Natural killer cell (primary cell): ENCODE results near the gene AIFM2. TPM values are rescaled to one million over a fixed set of nuclear protein-coding genes. Genes with fewer than 3 reads are reported as not detected.

Source experiments
- ATAC-seq, 3 donors: fragments of 150-1000 bp in 2 of 3; fragments of 200-7000 bp in 1 of 3; cut with Tn5 transposase; 1 replicate in 1 of 3; 2 replicates in 2 of 3; pipeline ENCODE4 v1.10.0; 2021; ENCODE audit warnings: mild to moderate bottlenecking in 2 of 3, moderate library complexity in 2 of 3
- DNase-seq, 2 donors: peaks; one replicate each; pipeline versions ENCODE4 v3.0.0 to v3.0.0-alpha.2; 2013 to 2021; ENCODE audit warnings: mixed read lengths in 1 of 2
- H3K27ac ChIP-seq: one replicate; pipeline ENCODE4 v1.5.1; 2013; ENCODE audit warnings: mild to moderate bottlenecking, low read length
- H3K27me3 ChIP-seq: one replicate; pipeline ENCODE4 v1.6.1; 2013; ENCODE audit warnings: low read length; ENCODE audit not compliant: control insufficient read depth, insufficient read depth
- H3K36me3 ChIP-seq: one replicate; pipeline ENCODE4 v1.6.1; 2013; ENCODE audit warnings: low read length; ENCODE audit not compliant: control insufficient read depth, insufficient read depth
- H3K4me1 ChIP-seq: one replicate; pipeline ENCODE4 v1.6.1; 2013; ENCODE audit warnings: low read length; ENCODE audit not compliant: control insufficient read depth, insufficient read depth
- H3K4me3 ChIP-seq: one replicate; pipeline ENCODE4 v1.5.1; 2013; ENCODE audit warnings: low read length
- H3K9me3 ChIP-seq: one replicate; pipeline ENCODE4 v1.6.1; 2013; ENCODE audit warnings: low read length; ENCODE audit not compliant: control insufficient read depth, insufficient read depth
- H3K27ac Mint-ChIP-seq, 2 donors: one replicate each; pipeline ENCODE4 v1.8.0; 2022; ENCODE audit warnings: mild to moderate bottlenecking in 2 of 2, mixed read lengths in 2 of 2, moderate library complexity in 1 of 2
- H3K27me3 Mint-ChIP-seq, 2 donors: one replicate each; pipeline ENCODE4 v1.8.0; 2022; ENCODE audit warnings: low read depth in 2 of 2, mixed read lengths in 2 of 2
- H3K36me3 Mint-ChIP-seq: one replicate; pipeline ENCODE4 v1.8.0; 2022; ENCODE audit warnings: mixed read lengths
- H3K4me1 Mint-ChIP-seq, 2 donors: one replicate each; pipeline ENCODE4 v1.8.0; 2022; ENCODE audit warnings: mixed read lengths in 2 of 2
- H3K4me3 Mint-ChIP-seq: one replicate; pipeline ENCODE4 v1.8.0; 2022; ENCODE audit warnings: mild to moderate bottlenecking, moderate library complexity, mixed read lengths
- H3K9me3 Mint-ChIP-seq, 2 donors: one replicate each; pipeline ENCODE4 v1.8.0; 2022; ENCODE audit warnings: mixed read lengths in 2 of 2
- WGBS: methylation state at CpG from one replicate; pipeline ENCODE4 v1.1.7; 2013; ENCODE audit warnings: missing lambda C conversion rate; ENCODE audit not compliant: insufficient coverage; 5-methylcytosine and 5-hydroxymethylcytosine counted together
- intact Hi-C: fragments of 100-400 bp; cut with micrococcal nuclease; formaldehyde crosslinking; loops from one replicate; pipeline ENCODE4 v1.14.2; 2022
- total RNA-seq, 4 donors: library from RNA; stranded (reverse); fragments of 120-200 nt in 1 of 4; gene quantifications; one replicate each; pipeline versions ENCODE4 v1.2.3 to v1.2.4, GENCODE V29; 2013 to 2022
- TF ChIP-seq, protein P1 (sequence below): fragments of 200-600 bp; IDR thresholded peaks from one replicate; pipeline ENCODE4 v1.8.0; 2022; ENCODE audit warnings: antibody characterized with exemption

Gene AIFM2
- total RNA-seq, 3 donors from 2014 or later (not counting 1 experiment from before 2014, with no cell fraction given): 3.7 to 4.2 (median 3.9) TPM

DNA sequence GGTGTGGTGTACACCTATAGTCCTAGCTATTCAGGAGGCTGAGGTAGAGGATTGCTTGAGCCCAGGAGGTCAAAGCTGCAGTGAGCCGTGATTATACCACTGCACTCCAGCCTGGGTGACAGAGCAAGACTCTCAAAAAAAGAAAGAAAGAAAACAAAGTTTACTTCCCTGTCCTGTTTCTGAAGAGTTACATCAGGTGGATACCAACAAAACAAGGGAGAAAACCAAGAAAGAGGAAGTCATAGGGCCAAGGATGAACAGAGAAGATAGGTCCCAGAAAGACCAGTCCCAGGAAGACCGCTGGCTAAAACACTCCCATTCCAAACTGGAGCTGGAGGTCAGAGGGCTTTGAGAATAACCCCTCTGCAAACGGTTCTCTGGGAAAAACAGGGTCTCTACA, 66.4 kb downstream of the AIFM2 start:
- no peaks in the 10 kb centered on the region for H3K36me3 ChIP-seq
- no peaks in the 10 kb centered on the region for H3K27me3 ChIP-seq
- no peak overlapping the region for H3K4me3 Mint-ChIP-seq
- H3K9me3 Mint-ChIP-seq: no peaks in the 10 kb centered on the region
- no peaks in the 10 kb centered on the region for H3K4me1 ChIP-seq
- H3K4me1 Mint-ChIP-seq: no peaks in the 10 kb centered on the region
- intact Hi-C loops: no loop called here
- no peak overlapping the region for H3K27ac ChIP-seq
- no peak overlapping the region for H3K27ac Mint-ChIP-seq
- no peaks in the 10 kb centered on the region for H3K36me3 Mint-ChIP-seq
- H3K27me3 Mint-ChIP-seq: peaks cover 6% of the 10 kb centered on the region in 2 donors
- H3K9me3 ChIP-seq: no peaks in the 10 kb centered on the region
- 94% methylated on average over 3 of the region's 3 CpGs for WGBS
- no peak overlapping the region for H3K4me3 ChIP-seq
- DNase-seq (no peak), ATAC-seq (no peak)
- TF ChIP-seq, protein P1, sequence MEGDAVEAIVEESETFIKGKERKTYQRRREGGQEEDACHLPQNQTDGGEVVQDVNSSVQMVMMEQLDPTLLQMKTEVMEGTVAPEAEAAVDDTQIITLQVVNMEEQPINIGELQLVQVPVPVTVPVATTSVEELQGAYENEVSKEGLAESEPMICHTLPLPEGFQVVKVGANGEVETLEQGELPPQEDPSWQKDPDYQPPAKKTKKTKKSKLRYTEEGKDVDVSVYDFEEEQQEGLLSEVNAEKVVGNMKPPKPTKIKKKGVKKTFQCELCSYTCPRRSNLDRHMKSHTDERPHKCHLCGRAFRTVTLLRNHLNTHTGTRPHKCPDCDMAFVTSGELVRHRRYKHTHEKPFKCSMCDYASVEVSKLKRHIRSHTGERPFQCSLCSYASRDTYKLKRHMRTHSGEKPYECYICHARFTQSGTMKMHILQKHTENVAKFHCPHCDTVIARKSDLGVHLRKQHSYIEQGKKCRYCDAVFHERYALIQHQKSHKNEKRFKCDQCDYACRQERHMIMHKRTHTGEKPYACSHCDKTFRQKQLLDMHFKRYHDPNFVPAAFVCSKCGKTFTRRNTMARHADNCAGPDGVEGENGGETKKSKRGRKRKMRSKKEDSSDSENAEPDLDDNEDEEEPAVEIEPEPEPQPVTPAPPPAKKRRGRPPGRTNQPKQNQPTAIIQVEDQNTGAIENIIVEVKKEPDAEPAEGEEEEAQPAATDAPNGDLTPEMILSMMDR: no peak

DNA sequence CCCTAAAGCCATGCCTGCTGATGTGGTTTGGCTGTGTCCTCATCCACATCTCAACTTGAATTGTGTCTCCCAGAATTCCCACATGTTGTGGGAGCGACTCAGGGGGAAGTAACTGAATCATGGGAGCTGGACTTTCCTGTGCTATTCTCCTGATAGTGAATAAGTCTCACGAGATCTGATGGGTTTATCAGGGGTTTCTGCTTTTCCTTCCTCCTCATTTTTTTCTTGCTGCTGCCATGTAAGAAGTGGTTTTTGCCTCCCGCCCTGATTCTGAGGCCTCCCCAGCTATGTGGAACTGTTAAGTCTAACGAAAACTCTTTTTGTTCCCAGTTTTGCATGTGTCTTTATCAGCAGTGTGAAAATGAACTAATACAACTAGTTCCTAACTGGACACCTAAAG, 68.1 kb downstream of the AIFM2 start:
- ATAC-seq (no peak), DNase-seq (no peak)
- no peaks in the 10 kb centered on the region for H3K36me3 ChIP-seq
- WGBS: 57% methylated on average over 4 of the region's 4 CpGs
- no peaks in the 10 kb centered on the region for H3K27me3 ChIP-seq
- TF ChIP-seq, protein P1: no peak
- H3K9me3 Mint-ChIP-seq: no peaks in the 10 kb centered on the region
- H3K27ac Mint-ChIP-seq: no peak overlapping the region
- intact Hi-C loops: no loop called here
- no peaks in the 10 kb centered on the region for H3K4me1 Mint-ChIP-seq
- peaks cover 6% of the 10 kb centered on the region in 2 donors for H3K27me3 Mint-ChIP-seq
- H3K27ac ChIP-seq: no peak overlapping the region
- no peak overlapping the region for H3K4me3 ChIP-seq
- H3K9me3 ChIP-seq: no peaks in the 10 kb centered on the region
- no peak overlapping the region for H3K4me3 Mint-ChIP-seq
- no peaks in the 10 kb centered on the region for H3K4me1 ChIP-seq
- H3K36me3 Mint-ChIP-seq: no peaks in the 10 kb centered on the region

DNA sequence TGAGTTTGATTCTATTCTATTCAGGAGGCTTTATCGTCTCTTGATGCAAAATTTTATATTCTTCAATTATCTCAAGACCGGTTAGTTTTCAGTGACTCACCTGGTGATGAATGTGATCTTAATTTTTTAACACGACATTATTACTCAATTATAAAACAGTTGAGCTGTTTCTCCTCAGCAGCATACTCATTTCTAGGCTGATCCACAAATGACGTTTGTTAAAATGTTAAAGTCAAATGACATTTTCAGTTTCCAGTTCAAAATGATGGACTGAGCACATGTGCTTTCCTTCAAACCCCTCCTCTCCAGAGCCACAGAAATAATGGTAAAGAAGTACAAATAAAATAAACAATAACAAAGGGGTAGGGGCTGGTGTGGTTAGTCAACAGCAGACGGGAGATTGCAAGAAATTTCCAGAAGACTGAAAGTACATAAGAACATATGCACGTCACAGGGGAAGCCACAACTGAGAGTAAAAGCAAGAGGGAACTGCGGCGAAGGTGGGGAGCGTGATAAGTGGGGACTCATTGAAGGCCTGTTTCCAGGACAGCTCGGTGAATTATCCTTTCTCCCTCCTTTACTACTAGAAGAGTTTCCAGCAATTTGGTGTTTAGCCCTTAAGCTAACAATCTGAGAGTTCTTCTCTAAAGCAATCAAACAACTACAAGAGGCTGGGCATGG, 69.1 kb downstream of the AIFM2 start:
- no peak overlapping the region for H3K4me3 ChIP-seq
- H3K36me3 ChIP-seq: no peaks in the 10 kb centered on the region
- H3K4me1 Mint-ChIP-seq: no peaks in the 10 kb centered on the region
- 75% methylated on average over 9 of the region's 10 CpGs for WGBS
- H3K27ac ChIP-seq: no peak overlapping the region
- H3K27ac Mint-ChIP-seq: no peak overlapping the region
- H3K27me3 Mint-ChIP-seq: peaks cover 6% of the 10 kb centered on the region in 2 donors
- intact Hi-C loops: no loop called here
- H3K4me3 Mint-ChIP-seq: no peak overlapping the region
- H3K9me3 Mint-ChIP-seq: no peaks in the 10 kb centered on the region
- no peaks in the 10 kb centered on the region for H3K9me3 ChIP-seq
- TF ChIP-seq, protein P1: no peak
- H3K27me3 ChIP-seq: no peaks in the 10 kb centered on the region
- DNase-seq (peak in 1 of 2 donors; percentile 11), ATAC-seq (no peak)
- H3K4me1 ChIP-seq: no peaks in the 10 kb centered on the region
- H3K36me3 Mint-ChIP-seq: no peaks in the 10 kb centered on the region

Other genes with a start within 250 kb of the AIFM2 start
- gene MACROH2A2, start 80.0 kb downstream of the AIFM2 start, total RNA-seq: 1 to 10 TPM in 2 of 3 donors, under 1 TPM in 1; 0.78 to 1.4 (median 1.1) TPM
- 10 to 100 TPM; 12.0 to 17.9 (median 12.4) TPM for gene TYSND1, start 13.9 kb upstream of the AIFM2 start, total RNA-seq
- gene SAR1A, start 37.7 kb upstream of the AIFM2 start, total RNA-seq: 100 to 1,000 TPM; 200 to 212 (median 206) TPM
- gene PPA1, start 100.6 kb upstream of the AIFM2 start, total RNA-seq: 10 to 100 TPM; 17.0 to 26.5 (median 19.2) TPM
- gene NPFFR1, start 151.2 kb upstream of the AIFM2 start, total RNA-seq: under 1 TPM in 1 of 3 donors, not detected in 2; 0.05 TPM
- gene LRRC20, start 249.8 kb upstream of the AIFM2 start, total RNA-seq: 1 to 10 TPM; 1.2 to 1.5 (median 1.3) TPM